Measurements from ENCODE around the gene RPS21. TPM values are rescaled to one million over a fixed set of nuclear protein-coding genes. Genes with fewer than 3 reads are reported as not detected.

Gene RPS21
- total RNA-seq (2022; extraction: Qiagen RNA extraction) = 2,384 to 3,109 TPM (median 2,755 TPM) in 5 replicates

GRCh38 chr20:62386383-62387218 is at the start of gene RPS21:
Gene RPS21, plus strand, starts transcription at chr20:62387103. Its CDS starts 236 bp downstream, at chr20:62387339.

GRCh38 chr20:62367136-62367632 is 19.7 kb upstream of the RPS21 start, which contains the start of gene LAMA5:
Gene LAMA5, minus strand, starts transcription at chr20:62367312. Its CDS starts 67 bp downstream, at chr20:62367245.

GRCh38 chr20:62407221-62407992 is 20.5 kb downstream of the RPS21 start, which contains the start of gene CABLES2:
Gene CABLES2, minus strand, starts transcription at chr20:62407285. Its CDS starts 9 bp downstream, at chr20:62407276.

GRCh38 chr20:62427172-62428001 is 40.5 kb downstream of the RPS21 start, which contains the start of gene RBBP8NL:
Gene RBBP8NL, minus strand, starts transcription at chr20:62427539. Its CDS starts 7,892 bp downstream, at chr20:62419647.

Other genes starting within 250 kb of the RPS21 start
- 485 to 562 TPM (median 551 TPM) in 5 replicates for gene PSMA7, start 243.7 kb upstream of the RPS21 start, total RNA-seq (2022; extraction: Qiagen RNA extraction)
- 8.1 to 9.5 TPM (median 9.0 TPM) in 5 replicates for gene SS18L1, start 243.3 kb upstream of the RPS21 start, total RNA-seq (2022; extraction: Qiagen RNA extraction)
- 33.3 to 41.8 TPM (median 36.8 TPM) in 5 replicates for gene MTG2, start 204.1 kb upstream of the RPS21 start, total RNA-seq (2022; extraction: Qiagen RNA extraction)
- gene HRH3, start 166.8 kb upstream of the RPS21 start, total RNA-seq (2022; extraction: Qiagen RNA extraction) = not detected in 5 replicates
- 17.8 to 19.6 TPM (median 18.4 TPM) in 5 replicates for gene OSBPL2, start 148.6 kb upstream of the RPS21 start, total RNA-seq (2022; extraction: Qiagen RNA extraction)
- 161 to 183 TPM (median 177 TPM) in 5 replicates for gene ADRM1, start 84.1 kb upstream of the RPS21 start, total RNA-seq (2022; extraction: Qiagen RNA extraction)
- 313 to 453 TPM (median 400 TPM) in 5 replicates for gene LAMA5, start 19.8 kb upstream of the RPS21 start, total RNA-seq (2022; extraction: Qiagen RNA extraction)
- 4.4 to 6.4 TPM (median 5.7 TPM) in 5 replicates for gene CABLES2, start 20.2 kb downstream of the RPS21 start, total RNA-seq (2022; extraction: Qiagen RNA extraction)
- 0.62 to 1.3 TPM (median 0.98 TPM) in 5 replicates for gene RBBP8NL, start 40.4 kb downstream of the RPS21 start, total RNA-seq (2022; extraction: Qiagen RNA extraction)
- 0.45 to 0.82 TPM (median 0.71 TPM) in 5 replicates for gene GATA5, start 88.9 kb downstream of the RPS21 start, total RNA-seq (2022; extraction: Qiagen RNA extraction)